IPS-18a (cell line): ENCODE data around the gene C14orf93.
A peak's percentile ranks its signal among the peaks of the same experiment; 100 is the strongest.

Experiments
- H3K27ac ChIP-seq: one replicate; pipeline ENCODE4 v1.5.1; 2013; ENCODE audit warnings: low read length
- H3K27me3 ChIP-seq: one replicate; pipeline ENCODE4 v1.6.1; 2013; ENCODE audit warnings: mild to moderate bottlenecking, low read length; ENCODE audit not compliant: control insufficient read depth, insufficient read depth
- H3K36me3 ChIP-seq: one replicate; pipeline ENCODE4 v1.6.1; 2013; ENCODE audit warnings: low read depth, low read length; ENCODE audit not compliant: control insufficient read depth
- H3K4me1 ChIP-seq: one replicate; pipeline ENCODE4 v1.6.1; 2013; ENCODE audit warnings: low read depth, low read length; ENCODE audit not compliant: control insufficient read depth
- H3K4me3 ChIP-seq: one replicate; pipeline ENCODE4 v1.5.1; 2013; ENCODE audit warnings: low read length
- H3K9ac ChIP-seq: one replicate; pipeline ENCODE4 v1.6.1; 2013; ENCODE audit warnings: mild to moderate bottlenecking, low read length, moderate library complexity
- H3K9me3 ChIP-seq: one replicate; pipeline ENCODE4 v1.6.1; 2013; ENCODE audit warnings: low read depth, low read length; ENCODE audit not compliant: control insufficient read depth

The C14orf93 gene

GRCh38 chr14:23009939-23010726 is at the start of gene C14orf93:
Gene C14orf93, minus strand, starts transcription at chr14:23010143. Its CDS starts 11,120 bp downstream, at chr14:22999023.
- no peak within 1 kb of the TSS for H3K27ac ChIP-seq
- H3K9ac ChIP-seq: peak within 1 kb of the TSS; percentile 38
- H3K4me3 ChIP-seq: peak within 1 kb of the TSS; percentile 64
- no peaks in the 10 kb centered on the region for H3K27me3 ChIP-seq
- H3K9me3 ChIP-seq: no peaks in the 10 kb centered on the region
- H3K4me1 ChIP-seq: peaks cover 17% of the 10 kb centered on the region
- no peaks in the 10 kb centered on the region for H3K36me3 ChIP-seq

- H3K4me1 ChIP-seq: peaks cover 10% of the 10 kb centered on the region
- no peak overlapping the region for H3K9ac ChIP-seq
- H3K4me3 ChIP-seq: no peak overlapping the region
- peaks cover 6% of the 10 kb centered on the region for H3K27me3 ChIP-seq
- H3K27ac ChIP-seq: no peak overlapping the region
- H3K9me3 ChIP-seq: no peaks in the 10 kb centered on the region
- peaks cover 48% of the 10 kb centered on the region for H3K36me3 ChIP-seq
These were observed 48.9 kb upstream of the C14orf93 start for GRCh38 chr14:23058654-23059504.

GRCh38 chr14:23057757-23058653 is 48.1 kb upstream of the C14orf93 start:
- Histone ChIP-seq H3K4me1 (peaks cover 10% of the 10 kb centered on the region), H3K9me3 (no peaks in the 10 kb centered on the region), H3K4me3 (peak overlapping the region; percentile 73), H3K36me3 (peaks cover 41% of the 10 kb centered on the region), H3K27ac (no peak overlapping the region), H3K27me3 (peaks cover 6% of the 10 kb centered on the region), H3K9ac (peak overlapping the region; percentile 62)

- no peaks in the 10 kb centered on the region for H3K9me3 ChIP-seq
- peak within 1 kb of the TSS; percentile 78 for H3K4me3 ChIP-seq
- peaks cover 35% of the 10 kb centered on the region for H3K36me3 ChIP-seq
- no peak within 1 kb of the TSS for H3K27ac ChIP-seq
- H3K27me3 ChIP-seq: peaks cover 6% of the 10 kb centered on the region
- H3K9ac ChIP-seq: peak within 1 kb of the TSS; percentile 62
- H3K4me1 ChIP-seq: peaks cover 10% of the 10 kb centered on the region
These were observed 47.2 kb upstream of the C14orf93 start, which contains the start of gene CDH24 for GRCh38 chr14:23056956-23057756. Gene CDH24, minus strand, starts transcription at chr14:23057520. Its CDS starts 1,787 bp downstream, at chr14:23055733.

- no peak overlapping the region for H3K27ac ChIP-seq
These were observed 46.4 kb upstream of the C14orf93 start for GRCh38 chr14:23056145-23056955.

GRCh38 chr14:23055621-23056144 is 45.7 kb upstream of the C14orf93 start:
- peaks cover 10% of the 10 kb centered on the region for H3K4me1 ChIP-seq
- peaks cover 26% of the 10 kb centered on the region for H3K36me3 ChIP-seq
- no peak overlapping the region for H3K27ac ChIP-seq
- H3K27me3 ChIP-seq: peaks cover 6% of the 10 kb centered on the region
- no peaks in the 10 kb centered on the region for H3K9me3 ChIP-seq
- H3K4me3 ChIP-seq: peak overlapping the region; percentile 78
- no peak overlapping the region for H3K9ac ChIP-seq

More at GRCh38 chr14:23056145-23056955, 46.4 kb upstream of the C14orf93 start:
- Histone ChIP-seq H3K4me3 (peak overlapping the region; percentile 78), H3K9me3 (no peaks in the 10 kb centered on the region), H3K27me3 (peaks cover 6% of the 10 kb centered on the region), H3K9ac (peak overlapping the region; percentile 54), H3K4me1 (peaks cover 10% of the 10 kb centered on the region), H3K36me3 (peaks cover 32% of the 10 kb centered on the region)

GRCh38 chr14:23055147-23055550 is 45.2 kb upstream of the C14orf93 start:
- peaks cover 10% of the 10 kb centered on the region for H3K4me1 ChIP-seq
- H3K9me3 ChIP-seq: no peaks in the 10 kb centered on the region
- no peak overlapping the region for H3K4me3 ChIP-seq
- peaks cover 6% of the 10 kb centered on the region for H3K27me3 ChIP-seq
- H3K36me3 ChIP-seq: peaks cover 20% of the 10 kb centered on the region
- H3K27ac ChIP-seq: no peak overlapping the region
- H3K9ac ChIP-seq: no peak overlapping the region

- Histone ChIP-seq H3K27me3 (peaks cover 6% of the 10 kb centered on the region), H3K36me3 (peaks cover 13% of the 10 kb centered on the region), H3K4me3 (no peak overlapping the region), H3K4me1 (peaks cover 10% of the 10 kb centered on the region), H3K9me3 (no peaks in the 10 kb centered on the region), H3K27ac (no peak overlapping the region), H3K9ac (no peak overlapping the region)
These were observed 44.3 kb upstream of the C14orf93 start for GRCh38 chr14:23054000-23054811.

GRCh38 chr14:23053426-23053825 is 43.5 kb upstream of the C14orf93 start:
- H3K27ac ChIP-seq: no peak overlapping the region
- H3K9me3 ChIP-seq: no peaks in the 10 kb centered on the region
- peaks cover 10% of the 10 kb centered on the region for H3K4me1 ChIP-seq
- no peak overlapping the region for H3K9ac ChIP-seq
- H3K4me3 ChIP-seq: no peak overlapping the region
- peaks cover 8% of the 10 kb centered on the region for H3K36me3 ChIP-seq
- peaks cover 6% of the 10 kb centered on the region for H3K27me3 ChIP-seq
